ENCODE data around the gene TMPRSS2.
"Not testable (repeated sequence)": the region's sequence is repeated elsewhere in the genome, so short reads cannot be mapped to it uniquely, and the experiment has no call there.

The TMPRSS2 gene

DNA sequence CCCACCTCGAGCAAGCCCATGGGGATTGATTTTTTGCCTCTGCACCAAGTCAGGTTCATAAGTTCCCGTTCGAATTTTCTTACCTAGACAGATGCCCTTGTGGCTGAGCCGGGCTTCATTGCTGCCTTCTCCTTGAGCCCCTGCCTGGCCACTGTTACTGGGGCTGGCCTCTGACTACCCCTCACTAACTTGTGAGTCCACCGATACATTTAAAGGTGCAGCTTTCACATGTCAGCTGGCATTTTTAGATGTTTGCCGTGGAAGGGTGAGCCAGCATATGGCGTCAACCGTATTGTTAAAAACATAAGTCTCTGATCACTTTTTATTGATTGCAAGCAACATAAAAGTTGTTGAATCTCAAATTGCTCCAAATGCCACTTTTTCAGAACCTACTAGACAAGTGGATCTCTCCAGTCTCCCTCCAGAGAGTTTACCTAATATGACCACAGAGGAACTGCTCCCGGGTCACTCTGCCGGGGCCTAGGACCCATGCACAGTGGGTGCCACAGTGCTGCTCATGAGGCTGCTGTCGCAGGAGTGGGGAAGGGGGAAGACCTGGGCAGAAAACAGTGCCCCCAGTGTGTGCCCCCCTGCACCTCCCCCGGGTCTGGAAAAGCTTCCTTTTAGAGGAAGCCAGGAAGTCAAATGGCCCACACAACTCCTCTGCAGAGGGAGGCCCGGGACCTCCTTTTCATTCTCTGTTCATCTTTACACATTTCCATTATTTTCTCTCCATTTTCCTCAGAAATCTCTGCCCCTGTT lies 63.1 kb downstream of the TMPRSS2 start:
- no peak for DNase-seq

GRCh38 chr21:41443562-41443961 lies 64.4 kb downstream of the TMPRSS2 start:
- no peak for DNase-seq

DNA sequence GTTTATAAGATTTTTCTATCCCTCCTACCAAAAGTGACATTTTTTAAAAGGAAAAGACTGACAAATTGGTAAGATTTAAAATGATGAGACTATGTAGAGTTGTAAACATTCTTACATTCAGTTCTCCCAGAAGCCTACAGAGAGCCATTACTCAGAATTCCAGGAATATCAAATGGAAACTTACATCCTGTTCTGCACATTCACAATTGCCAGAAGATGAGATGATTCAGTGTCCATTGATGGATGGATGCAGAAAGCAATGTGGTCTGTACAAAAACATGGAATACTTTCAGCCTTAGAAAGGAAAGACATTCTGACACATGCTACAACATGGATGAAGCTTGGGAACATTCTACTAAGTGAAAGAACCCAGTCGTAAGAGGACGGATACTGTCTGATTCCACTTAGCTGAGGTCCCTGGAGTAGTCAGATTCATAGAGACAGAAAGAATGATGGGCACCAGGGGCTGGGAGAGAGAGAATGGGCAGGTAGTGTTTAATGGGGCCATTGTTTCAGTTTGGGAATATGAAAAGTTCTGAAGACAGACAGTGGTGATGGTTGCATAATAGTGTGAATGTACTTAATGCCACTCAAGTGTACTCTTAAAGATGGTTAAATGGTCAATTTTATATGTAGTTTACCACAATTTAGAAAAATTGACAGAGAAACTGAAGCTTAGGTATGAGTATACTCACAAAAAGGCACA lies 65.3 kb downstream of the TMPRSS2 start:
- DNase-seq: no peak

- no peak for DNase-seq
Observed at GRCh38 chr21:41441546-41441945, 66.4 kb downstream of the TMPRSS2 start.

- no peak for DNase-seq
Observed at GRCh38 chr21:41439248-41439647, 68.7 kb downstream of the TMPRSS2 start.

- DNase-seq: no peak
Observed at GRCh38 chr21:41438425-41439113, 69.4 kb downstream of the TMPRSS2 start.

DNA sequence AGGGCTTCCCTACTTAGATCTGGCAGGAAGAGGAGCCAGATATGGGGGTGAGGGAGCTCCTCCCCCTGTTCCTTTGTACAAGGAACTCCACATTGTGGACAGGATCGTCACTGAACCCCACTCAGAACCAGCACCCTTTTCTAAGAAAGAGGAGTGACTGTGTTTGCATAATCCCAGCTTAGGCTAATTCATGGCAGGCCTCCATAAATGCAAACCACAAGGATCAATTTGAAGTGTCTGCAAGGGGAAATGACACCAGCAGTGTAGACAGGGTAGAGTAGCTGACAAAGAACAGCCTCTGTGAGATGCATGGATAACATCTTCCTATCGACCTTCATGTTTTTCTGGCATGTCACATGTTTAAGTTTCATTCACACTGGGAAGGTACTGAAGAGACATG lies 70.2 kb downstream of the TMPRSS2 start:
- no peak for DNase-seq

DNA sequence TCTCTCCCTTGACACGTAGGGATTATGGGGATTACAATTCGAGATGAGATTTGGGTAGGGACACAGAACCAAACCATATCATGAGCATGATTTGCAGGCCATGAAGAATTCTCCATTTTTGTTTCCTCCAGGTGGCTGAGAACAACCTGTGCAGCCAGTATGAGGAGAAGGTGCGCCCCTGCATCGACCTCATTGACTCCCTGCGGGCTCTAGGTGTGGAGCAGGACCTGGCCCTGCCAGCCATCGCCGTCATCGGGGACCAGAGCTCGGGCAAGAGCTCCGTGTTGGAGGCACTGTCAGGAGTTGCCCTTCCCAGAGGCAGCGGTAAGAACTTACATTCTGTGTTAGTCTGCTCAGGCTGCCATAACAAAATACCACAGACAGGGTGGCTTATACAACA lies 72.3 kb downstream of the TMPRSS2 start:
- no peak for DNase-seq

- no peak for DNase-seq
Observed at GRCh38 chr21:41433566-41433965, 74.4 kb downstream of the TMPRSS2 start.

GRCh38 chr21:41432562-41433460 lies 75.1 kb downstream of the TMPRSS2 start:
- DNase-seq: no peak

- DNase-seq: no peak
Observed at GRCh38 chr21:41431788-41432548, 76.0 kb downstream of the TMPRSS2 start.

GRCh38 chr21:41429925-41430491 lies 78.0 kb downstream of the TMPRSS2 start:
- no peak for DNase-seq

DNA sequence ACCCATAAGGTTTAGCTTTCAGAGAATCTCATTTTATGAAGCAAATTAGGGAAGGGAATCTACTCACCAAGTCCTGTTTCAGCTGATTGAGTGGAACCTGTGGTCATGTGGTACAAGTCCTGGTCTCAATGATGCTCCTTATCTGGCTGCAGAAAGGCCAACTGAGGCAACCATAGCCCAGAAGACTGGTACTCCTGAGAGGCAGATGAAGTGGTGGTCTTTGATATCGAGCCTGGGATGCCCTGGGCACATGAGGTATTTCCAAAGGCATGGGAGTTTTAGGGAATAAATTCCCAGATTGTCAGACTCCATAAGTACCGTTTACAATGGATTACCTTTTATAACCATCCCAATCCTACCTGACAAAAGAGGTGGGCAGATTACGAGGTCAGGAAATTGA lies 78.7 kb downstream of the TMPRSS2 start:
- no peak for DNase-seq

GRCh38 chr21:41428847-41429246 lies 79.1 kb downstream of the TMPRSS2 start:
- DNase-seq: no peak

GRCh38 chr21:41428311-41428710 lies 79.6 kb downstream of the TMPRSS2 start:
- DNase-seq: no peak

DNA sequence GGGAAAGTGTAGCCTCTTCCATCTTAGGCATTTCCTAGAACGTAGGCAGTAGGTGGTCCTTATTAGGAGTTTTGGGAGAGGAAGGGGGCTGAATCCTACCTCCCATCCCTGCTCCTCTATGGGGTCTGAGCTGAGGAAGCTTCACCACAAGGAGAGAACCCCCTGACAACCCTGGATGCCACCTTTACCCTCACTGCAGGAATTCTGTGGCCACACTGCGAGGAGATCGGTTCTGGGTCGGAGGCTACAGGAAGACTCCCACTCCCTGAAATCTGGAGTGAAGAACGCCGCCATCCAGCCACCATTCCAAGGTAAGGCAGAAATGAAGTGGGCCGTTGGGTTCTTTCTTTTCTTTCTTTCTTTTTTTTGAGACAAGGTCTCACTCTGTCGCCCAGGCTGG lies 80.4 kb downstream of the TMPRSS2 start:
- DNase-seq: no peak

DNA sequence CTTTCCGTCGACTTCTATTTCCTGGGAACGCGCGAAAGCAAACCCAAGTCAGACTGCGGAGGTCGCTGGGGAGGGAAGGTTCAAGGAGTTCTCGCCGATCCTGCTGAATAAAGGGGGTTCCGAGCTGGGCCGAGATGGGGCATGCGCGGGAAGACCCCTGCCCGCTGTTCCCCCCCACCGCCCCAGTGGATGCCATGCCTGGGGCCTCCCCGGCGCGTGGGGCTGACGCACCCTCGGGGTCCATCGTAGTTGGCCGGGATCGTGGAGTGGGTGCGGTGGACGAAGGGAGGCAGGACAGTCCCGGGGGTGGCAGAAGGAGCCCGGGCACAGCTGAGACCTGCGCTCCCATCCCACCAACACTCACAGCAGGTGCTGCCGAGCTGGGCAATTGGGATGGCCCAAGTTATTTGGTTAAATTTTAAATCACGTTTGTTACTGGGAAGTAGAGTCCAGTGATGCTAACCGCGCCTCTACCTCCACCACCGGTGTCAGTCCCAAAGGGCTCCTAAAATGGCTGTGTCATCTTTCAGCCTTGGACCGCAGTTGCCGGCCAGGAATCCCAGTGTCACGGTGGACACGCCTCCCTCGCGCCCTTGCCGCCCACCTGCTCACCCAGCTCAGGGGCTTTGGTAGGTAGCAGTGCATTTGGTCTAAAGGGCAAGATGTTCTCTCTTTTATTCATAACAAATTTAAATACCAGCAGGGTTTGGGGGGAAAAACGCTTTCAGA lies 81.1 kb downstream of the TMPRSS2 start:
- DNase-seq: no peak

DNA sequence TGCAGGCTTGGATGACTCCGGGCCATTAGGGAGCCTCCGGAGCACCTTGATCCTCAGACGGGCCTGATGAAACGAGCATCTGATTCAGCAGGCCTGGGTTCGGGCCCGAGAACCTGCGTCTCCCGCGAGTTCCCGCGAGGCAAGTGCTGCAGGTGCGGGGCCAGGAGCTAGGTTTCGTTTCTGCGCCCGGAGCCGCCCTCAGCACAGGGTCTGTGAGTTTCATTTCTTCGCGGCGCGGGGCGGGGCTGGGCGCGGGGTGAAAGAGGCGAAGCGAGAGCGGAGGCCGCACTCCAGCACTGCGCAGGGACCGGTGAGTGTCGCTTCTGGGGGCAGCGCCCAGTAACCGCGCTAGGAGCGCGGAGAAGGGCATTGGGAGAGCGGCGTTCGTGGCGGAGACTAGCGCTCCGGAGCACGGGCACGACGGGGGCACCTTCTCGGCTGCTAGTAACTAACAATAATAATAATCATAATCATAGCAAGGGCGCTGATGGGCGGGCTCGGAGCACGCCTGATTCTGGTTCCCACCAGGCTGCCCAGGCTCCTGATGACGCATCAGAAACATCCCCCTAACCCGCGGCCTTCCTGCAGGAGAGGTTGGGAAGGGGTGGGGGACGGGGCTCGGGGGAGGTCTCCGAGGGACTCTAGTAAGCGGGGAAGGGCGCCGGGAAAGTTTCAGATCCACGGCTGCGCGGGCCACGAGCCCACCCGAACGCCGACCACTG lies 81.8 kb downstream of the TMPRSS2 start, which contains the start of gene MX1:
Gene MX1 (plus strand): TSS at position 286 of the 722 bp plus-strand sequence. CDS start 5,832 bp downstream, outside the sequence.
- no peak for DNase-seq

- no peak for DNase-seq
Observed at GRCh38 chr21:41425588-41425953, 82.4 kb downstream of the TMPRSS2 start.

GRCh38 chr21:41423305-41423636 lies 84.7 kb downstream of the TMPRSS2 start:
- DNase-seq: not testable (repeated sequence)
